ENCODE measurements around the gene ARHGAP1.
"Not testable (repeated sequence)": the region's sequence is repeated elsewhere in the genome, so short reads cannot be mapped to it uniquely, and the experiment has no call there.

ARHGAP1 gene

GRCh38 chr11:46723359-46723680, 22.9 kb upstream of the ARHGAP1 start:
- no peak for DNase-seq (ENCODE audit: low read depth)

GRCh38 chr11:46722566-46723358, 22.3 kb upstream of the ARHGAP1 start:
- DNase-seq (ENCODE audit: low read depth): no peak

DNA sequence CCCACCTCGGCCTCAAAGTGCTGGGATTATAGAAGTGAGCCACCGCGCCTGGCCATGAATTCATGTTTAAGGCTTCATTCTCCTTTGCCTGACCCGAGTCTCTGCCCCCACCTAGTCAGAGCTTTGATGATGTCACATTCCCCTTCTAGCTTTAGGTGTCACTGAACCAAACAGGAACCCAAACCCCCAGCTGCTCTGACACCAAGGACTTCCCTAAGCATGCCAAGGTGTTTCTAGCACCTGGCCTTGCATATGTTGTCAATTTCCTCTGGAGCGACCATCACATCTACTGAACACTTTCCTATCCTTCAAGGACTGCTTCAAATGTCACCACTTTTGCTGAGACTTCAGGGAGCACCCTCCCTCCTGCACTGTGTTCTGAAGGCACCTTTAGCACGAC, 20.9 kb upstream of the ARHGAP1 start:
- DNase-seq (ENCODE audit: low read depth): no peak

DNA sequence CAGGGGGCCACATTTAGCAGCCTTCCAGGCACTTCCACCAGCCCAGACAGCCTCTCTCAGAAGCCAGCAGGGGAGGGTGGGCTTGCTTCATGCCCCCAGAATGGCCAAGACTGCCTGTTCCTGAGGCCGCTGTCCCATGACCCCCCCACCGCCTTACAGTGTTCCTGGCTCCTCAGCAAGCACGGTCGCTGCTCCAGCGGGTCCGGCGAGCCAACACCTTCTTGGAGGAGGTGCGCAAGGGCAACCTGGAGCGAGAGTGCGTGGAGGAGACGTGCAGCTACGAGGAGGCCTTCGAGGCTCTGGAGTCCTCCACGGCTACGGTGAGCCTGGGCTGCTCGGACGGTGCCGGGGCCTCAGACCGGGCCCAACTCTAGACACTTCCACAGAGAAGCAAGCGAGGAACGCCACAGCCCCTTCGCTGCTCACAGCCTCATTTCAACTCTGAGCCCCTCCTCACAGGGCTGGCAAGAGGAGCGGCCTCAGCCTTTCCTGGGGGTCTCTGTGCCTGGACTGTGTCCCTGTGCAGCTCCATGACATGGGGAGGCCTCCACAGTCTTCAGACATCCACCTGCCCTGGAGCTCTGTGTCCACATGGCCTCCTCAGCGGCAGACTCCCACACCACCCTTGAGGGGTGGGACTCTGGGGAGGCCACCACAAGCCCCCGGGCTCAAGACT, 19.3 kb upstream of the ARHGAP1 start:
- no peak for DNase-seq (ENCODE audit: low read depth)

DNA sequence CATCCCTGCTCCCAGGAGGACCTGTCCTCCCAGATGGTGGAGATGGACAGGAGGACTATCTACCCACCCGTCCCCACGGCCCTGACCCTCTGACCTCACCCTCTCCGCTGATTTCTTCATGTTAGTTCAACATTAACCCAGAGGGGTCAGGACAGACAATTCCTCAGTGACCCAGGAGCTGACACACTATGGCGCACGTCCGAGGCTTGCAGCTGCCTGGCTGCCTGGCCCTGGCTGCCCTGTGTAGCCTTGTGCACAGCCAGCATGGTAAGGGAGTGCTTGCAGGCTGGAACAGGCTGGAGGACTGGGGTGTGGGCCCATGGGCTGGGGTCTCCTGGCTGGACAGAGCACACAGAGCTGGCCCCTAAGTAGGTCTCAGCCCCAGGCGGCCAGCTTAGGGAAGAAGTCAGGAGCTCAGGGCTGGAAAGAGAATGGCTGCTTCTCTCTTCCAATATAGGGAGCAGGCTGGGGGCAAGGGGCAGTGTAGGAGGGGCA, 18.7 kb upstream of the ARHGAP1 start, which contains the start of gene F2:
F2 (plus strand) TSS at position 166 of the 495 bp plus-strand sequence; CDS start at position 189, 23 bp downstream.
- DNase-seq (ENCODE audit: low read depth): no peak

DNA sequence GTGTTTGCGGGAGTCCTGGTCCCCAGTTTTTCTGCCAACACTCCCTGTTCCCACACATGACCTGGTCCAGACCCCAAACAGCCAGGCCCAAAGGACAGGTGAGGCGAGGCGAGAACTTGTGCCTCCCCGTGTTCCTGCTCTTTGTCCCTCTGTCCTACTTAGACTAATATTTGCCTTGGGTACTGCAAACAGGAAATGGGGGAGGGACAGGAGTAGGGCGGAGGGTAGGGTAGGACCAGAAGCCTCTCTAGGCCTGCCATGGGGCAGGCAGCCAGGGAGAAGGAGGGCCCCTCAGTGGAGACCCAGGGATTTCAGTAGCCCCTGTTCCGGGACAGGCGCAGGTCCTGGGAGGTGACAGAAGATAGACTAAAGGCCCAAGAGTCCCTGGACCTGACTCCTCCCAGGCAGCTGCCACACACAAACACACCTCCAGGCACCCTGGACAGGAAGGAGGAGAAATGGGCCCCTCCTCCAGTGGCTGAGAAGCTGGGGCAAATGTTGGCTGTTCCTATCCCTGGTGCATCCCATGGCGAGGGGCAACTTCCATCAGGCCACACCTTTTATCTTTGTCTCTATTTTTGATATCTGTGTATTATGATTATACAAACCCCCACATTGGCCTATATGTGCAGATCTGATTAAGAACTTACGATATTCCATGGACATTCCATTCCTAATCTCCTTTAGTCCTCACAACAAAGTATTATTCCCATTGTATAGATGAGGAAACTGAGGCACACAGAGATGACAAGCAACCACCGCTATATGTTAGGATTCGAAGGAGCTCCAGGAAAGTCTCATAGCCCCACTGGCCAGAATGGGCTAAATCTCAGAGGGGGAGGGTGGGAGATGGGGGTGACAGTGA, 18.0 kb upstream of the ARHGAP1 start:
- DNase-seq (ENCODE audit: low read depth): peak; percentile 47

DNA sequence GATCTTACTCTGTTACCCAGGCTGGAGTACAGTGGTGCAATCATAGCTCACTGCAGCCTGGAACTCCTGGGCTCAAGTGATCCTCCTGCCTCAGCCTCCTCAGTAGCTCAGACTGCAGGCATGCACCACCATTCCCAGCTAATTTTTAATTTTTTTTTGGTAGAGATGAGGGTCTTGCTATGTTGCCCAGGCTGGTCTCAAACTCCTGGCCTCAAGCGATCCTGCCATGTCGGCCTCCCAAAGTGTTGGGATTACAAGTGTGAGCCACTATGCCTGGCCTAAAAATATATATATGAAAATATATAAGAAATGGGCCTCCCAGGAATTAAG, 17.4 kb upstream of the ARHGAP1 start:
- DNase-seq (ENCODE audit: low read depth): not testable (repeated sequence)

GRCh38 chr11:46712874-46713576, 12.6 kb upstream of the ARHGAP1 start:
- no peak for DNase-seq (ENCODE audit: low read depth)

GRCh38 chr11:46711303-46711702, 10.9 kb upstream of the ARHGAP1 start:
- peak; percentile 68 for DNase-seq (ENCODE audit: low read depth)

DNA sequence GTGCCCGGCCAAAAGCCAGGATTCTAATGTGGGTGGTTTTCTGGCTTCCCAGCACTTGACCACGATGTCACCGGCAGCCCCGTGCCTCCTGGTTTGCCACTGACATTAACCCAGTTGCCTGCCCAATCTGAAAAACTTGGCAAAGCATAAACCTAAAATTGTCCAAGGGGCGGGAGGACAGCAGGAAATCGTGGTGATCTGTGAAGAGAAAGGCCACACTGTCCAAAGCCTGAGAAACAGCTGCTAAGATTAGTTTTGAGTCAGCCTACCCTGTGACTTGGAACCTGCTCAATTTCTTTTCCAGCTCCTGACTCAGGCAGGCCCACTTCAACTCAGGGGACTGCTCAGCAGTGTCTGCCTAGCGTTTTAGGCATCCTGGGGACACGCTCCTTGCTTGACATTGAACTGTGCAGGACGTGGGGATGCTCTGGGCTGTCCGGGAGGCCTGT, 10.4 kb upstream of the ARHGAP1 start:
- DNase-seq (ENCODE audit: low read depth): peak; percentile 95

DNA sequence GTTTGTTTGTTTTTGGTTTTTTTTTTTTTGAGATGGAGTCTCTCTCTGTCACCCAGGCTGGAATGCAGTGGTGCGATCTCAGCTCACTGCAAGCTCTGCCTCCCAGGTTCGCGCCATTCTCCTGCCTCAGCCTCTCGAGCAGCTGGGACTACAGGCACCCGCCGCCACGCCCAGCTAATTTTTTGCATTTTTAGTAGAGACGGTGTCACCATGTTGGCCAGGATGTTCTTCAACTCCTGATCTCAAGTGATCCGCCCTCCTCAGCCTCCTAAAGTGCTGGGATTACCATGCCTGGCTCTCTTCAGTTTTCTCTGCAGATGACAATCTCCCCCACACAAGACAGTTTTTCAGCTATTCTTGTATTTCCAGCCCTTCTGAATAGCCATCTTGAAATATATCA, 8.9 kb upstream of the ARHGAP1 start:
- DNase-seq (ENCODE audit: low read depth): not testable (repeated sequence)

GRCh38 chr11:46706886-46707285, 6.5 kb upstream of the ARHGAP1 start:
- no peak for DNase-seq (ENCODE audit: low read depth)

- no peak for DNase-seq (ENCODE audit: low read depth)
Measured at GRCh38 chr11:46705070-46705688, 4.8 kb upstream of the ARHGAP1 start.

DNA sequence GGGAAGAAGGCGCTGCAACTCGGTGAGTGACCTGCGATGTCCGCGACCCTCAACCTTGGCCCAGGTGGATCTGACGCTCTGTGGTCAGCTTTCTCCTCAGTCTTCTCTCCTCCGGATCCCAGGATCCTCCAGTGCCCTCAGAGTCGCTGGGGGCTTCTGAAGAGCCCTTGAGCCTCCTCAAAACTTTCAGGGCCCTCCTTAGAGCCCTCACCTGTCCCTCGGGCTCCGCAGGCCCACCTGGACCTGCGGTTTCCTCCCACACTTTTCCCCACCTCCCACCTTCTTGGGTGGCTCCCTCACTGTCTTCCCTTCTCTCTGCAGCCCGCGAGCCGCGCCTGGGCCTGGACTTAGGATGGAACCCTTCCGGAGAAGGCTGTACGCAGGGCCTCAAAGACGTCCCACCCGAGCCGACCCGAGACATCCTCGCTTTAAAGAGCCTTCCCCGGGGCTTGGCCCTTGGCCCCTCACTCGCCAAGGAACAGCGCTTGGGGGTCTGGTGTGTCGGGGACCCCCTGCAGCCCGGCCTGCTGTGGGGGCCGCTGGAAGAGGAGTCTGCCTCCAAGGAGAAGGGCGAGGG, 747 bp upstream of the ARHGAP1 start:
- no peak for DNase-seq (ENCODE audit: low read depth)

DNA sequence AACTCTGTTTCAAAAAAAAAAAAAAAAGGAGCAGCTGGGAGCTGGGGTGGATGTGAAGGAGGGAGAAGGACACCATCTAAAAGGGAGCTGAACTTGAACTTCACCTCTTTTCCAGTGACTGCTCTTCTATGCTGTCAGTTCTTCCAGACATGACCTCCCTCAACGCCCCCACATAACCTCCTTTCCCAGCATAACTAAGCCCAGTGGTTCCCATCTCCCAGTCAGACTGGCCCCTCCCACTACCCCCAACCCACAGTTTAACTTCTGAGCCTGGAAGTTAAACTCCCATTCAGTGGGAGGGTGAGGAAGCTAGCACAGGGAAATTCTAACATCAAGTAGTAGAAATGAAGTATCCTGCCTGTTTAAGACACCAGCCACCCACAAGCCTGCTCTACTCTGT, 1.8 kb downstream of the ARHGAP1 start:
- DNase-seq (ENCODE audit: low read depth): no peak

GRCh38 chr11:46697723-46698122, 2.7 kb downstream of the ARHGAP1 start:
- DNase-seq (ENCODE audit: low read depth): no peak

DNA sequence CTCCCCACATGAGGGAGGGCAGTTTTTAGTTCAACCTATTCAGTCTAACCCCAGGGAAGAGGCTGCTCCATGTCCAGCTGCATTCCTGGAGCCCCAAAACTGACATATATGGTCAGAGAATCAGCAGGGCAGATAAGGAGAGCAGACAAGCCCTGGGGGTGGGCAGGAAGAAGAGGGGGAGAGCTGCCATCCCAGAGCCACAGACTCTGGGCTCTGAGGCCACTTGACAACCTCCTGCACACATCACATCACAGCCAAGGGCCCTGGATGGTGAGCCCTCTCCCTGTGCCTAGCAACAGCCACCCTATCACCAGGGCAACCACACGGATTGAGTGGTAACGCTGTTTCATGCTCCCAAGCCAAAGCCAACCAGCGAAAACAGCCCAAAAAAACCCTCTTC, 3.1 kb downstream of the ARHGAP1 start:
- peak; percentile 76 for DNase-seq (ENCODE audit: low read depth)

GRCh38 chr11:46696212-46696558, 4.2 kb downstream of the ARHGAP1 start:
- no peak for DNase-seq (ENCODE audit: low read depth)

DNA sequence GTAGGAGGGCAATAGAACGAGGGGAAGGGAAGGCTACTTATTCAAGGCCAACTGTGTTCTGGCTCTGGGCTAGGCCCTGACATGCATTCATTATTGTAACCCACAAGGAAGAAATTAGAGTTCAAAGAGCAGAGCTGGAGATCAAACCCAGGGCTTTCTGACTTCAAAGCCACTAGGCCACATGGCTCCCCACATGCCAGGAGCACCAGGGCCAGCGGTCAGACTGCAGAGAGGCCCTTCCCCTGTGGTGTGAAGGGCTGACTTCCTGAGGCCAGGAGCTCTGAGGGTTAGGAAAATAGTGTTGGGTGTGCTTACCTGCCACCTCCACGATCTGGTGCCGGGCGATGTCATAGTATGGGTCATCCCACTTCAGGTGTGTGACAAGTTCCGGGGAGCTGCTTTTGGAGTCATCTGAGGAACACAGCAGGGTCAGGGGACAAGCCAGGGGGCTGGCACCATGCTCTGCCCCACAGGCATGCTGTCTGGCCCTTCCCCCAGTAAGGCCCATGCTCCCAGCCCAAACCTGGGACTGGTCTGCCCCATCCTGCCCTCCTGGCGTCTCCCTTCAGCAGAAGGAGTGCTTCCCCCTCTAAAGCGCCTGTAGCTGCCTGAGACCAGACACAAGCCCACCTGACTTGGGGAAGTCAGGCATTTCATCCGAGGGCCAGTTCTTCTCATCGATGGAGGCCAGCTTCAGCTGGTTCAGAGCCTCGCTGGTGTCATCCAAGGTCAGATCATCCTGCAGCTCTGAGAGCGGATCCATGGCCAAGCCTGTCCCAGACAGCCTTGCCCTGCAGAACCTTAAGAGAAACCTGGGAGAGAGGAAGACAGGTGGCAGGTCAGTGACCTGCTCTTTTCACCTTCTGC, 4.8 kb downstream of the ARHGAP1 start:
- no peak for DNase-seq (ENCODE audit: low read depth)

GRCh38 chr11:46694607-46695006, 5.8 kb downstream of the ARHGAP1 start:
- DNase-seq (ENCODE audit: low read depth): no peak
